ENCODE data around the gene MYH11.

DNA sequence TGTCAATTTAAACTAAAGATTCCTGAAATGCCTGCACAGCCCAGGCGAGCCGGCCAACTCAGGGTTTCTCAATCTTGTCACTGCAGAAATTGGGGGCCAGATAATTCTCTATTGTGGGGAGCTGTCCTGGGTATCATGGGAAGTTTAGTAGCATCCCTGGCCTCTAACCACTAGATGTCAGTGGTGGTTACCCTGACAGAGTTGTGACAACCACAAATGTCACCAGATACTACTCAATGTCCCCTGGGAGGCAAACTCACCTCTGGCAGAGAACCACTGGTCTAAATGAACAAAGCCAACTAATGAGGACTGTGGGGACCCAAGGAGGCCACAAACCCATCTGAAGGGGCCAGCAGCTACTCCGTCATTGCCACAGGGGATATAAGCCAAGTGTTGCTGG is 90.9 kb downstream of the MYH11 start:
- TF ChIP-seq CTCF (IDR thresholded peaks at IDR 0.05) (no peak), POLR2A (IDR thresholded peaks at IDR 0.05) (no peak)

Data from lower leg skin (tissue), 3 donors.